Gastrocnemius medialis (tissue), 4 donors: ENCODE measurements around the gene SH3RF1. TPM values are rescaled to one million over a fixed set of nuclear protein-coding genes. Genes with fewer than 3 reads are reported as not detected.

Source experiments
- ATAC-seq, 2 donors: fragments of 150-250 bp; one replicate each; pipeline ENCODE4 v1.9.1; 2016
- DNase-seq, 2 donors: peaks; one replicate each; pipeline ENCODE4 v3.0.0-alpha.2; 2019
- H3K27ac ChIP-seq, 4 donors: fragments of 200-600 bp; sonication (generic); 1 replicate in 1 of 4; 2 replicates in 3 of 4; pipeline ENCODE4 v1.5.1; 2016 to 2018; ENCODE audit warnings: mild to moderate bottlenecking in 2 of 4, moderate library complexity in 1 of 4
- H3K27me3 ChIP-seq, 3 donors: fragments of 200-600 bp; sonication (generic) in 2 of 3; 1 replicate in 1 of 3; 2 replicates in 2 of 3; pipeline versions ENCODE4 v1.5.1 to v1.6.0; 2016 to 2019; ENCODE audit warnings: mild to moderate bottlenecking in 1 of 3, moderate library complexity in 1 of 3
- H3K36me3 ChIP-seq, 2 donors: fragments of 200-600 bp; sonication (generic) in 1 of 2; one replicate each; pipeline ENCODE4 v1.5.1; 2017 to 2018
- H3K4me1 ChIP-seq, 2 donors: fragments of 200-600 bp; sonication (generic) in 1 of 2; one replicate each; pipeline ENCODE4 v1.5.1; 2016 to 2017; ENCODE audit warnings: mild to moderate bottlenecking in 2 of 2
- H3K4me3 ChIP-seq, 4 donors: fragments of 200-600 bp; sonication (generic) in 3 of 4; 1 replicate in 1 of 4; 2 replicates in 3 of 4; pipeline ENCODE4 v1.5.1; 2016 to 2019; ENCODE audit warnings: mild to moderate bottlenecking in 2 of 4
- H3K9me3 ChIP-seq, 3 donors: fragments of 200-600 bp; sonication (generic) in 2 of 3; 1 replicate in 1 of 3; 2 replicates in 2 of 3; pipeline ENCODE4 v1.5.1; 2016 to 2019
- CTCF ChIP-seq, 5 experiments: fragments of 450-650 bp in 3 of 5; fragments of 200-600 bp in 2 of 5; sonication (generic) in 2 of 5; IDR thresholded peaks in 4 of 5; conservative IDR thresholded peaks in 1 of 5; 1 replicate in 4 of 5; 2 replicates in 1 of 5; pipeline ENCODE4 v1.5.1; 2016 to 2019; ENCODE audit warnings: antibody characterized with exemption in 5 of 5, mild to moderate bottlenecking in 3 of 5, moderate library complexity in 3 of 5
- POLR2A ChIP-seq, 2 donors: fragments of 450-650 bp; IDR thresholded peaks; one replicate each; pipeline ENCODE4 v1.6.1; 2017; ENCODE audit warnings: antibody characterized with exemption in 2 of 2, mild to moderate bottlenecking in 2 of 2, moderate library complexity in 2 of 2
- in situ Hi-C, 4 donors: fragments of 200-750 bp; cut with MboI; loops; one replicate each; pipeline versions ENCODE4 v1.15.0 to v1.8.0; 2017; ENCODE audit warnings: low sequenced_read_pairs in 4 of 4
- intact Hi-C: fragments of 100-400 bp; cut with DNase I; formaldehyde crosslinking; loops from one replicate; pipeline ENCODE4 v1.15.1; 2023; ENCODE audit warnings: low total_unique reads
- total RNA-seq, 4 donors: library from RNA; depleted of rRNA; stranded (reverse); fragments of >200 nt; gene quantifications; one replicate each; pipeline versions ENCODE4 v1.1.0 to v1.2.3, GENCODE V29; 2016

The SH3RF1 gene
- total RNA-seq, 4 donors from 2014 or later = 12.6 to 27.0 (median 13.4) TPM

GRCh38 chr4:169236873-169237626 lies 33.7 kb downstream of the SH3RF1 start:
- Histone ChIP-seq H3K27ac (peak overlapping the region in 2 of 4 donors; percentile 12 to 48), H3K4me3 (peak overlapping the region in 1 of 4 donors; percentile 5), H3K4me1 (peaks cover 46 to 51% of the 10 kb centered on the region in 2 donors), H3K9me3 (no peaks in the 10 kb centered on the region), H3K36me3 (no peaks in the 10 kb centered on the region), H3K27me3 (no peaks in the 10 kb centered on the region)
- ATAC-seq = peak; percentile 53 to 79
- TF ChIP-seq POLR2A (IDR thresholded peaks at IDR 0.05) = no peak
- no peak for TF ChIP-seq CTCF (IDR thresholded peaks at IDR 0.05 in 4 of 5, conservative IDR thresholded peaks at IDR 0.05 in 1 of 5)
- DNase-seq = peak; percentile 26 to 40
- intact Hi-C loops (loop anchor here (2.0 to 5.0 kb wide), 2 partner anchors 34 to 70 kb away; partner anchors contain the start of gene SH3RF1), in situ Hi-C loops (no loop called here)

GRCh38 chr4:169236078-169236477 lies 34.7 kb downstream of the SH3RF1 start:
- no peaks in the 10 kb centered on the region for H3K27me3 ChIP-seq
- ATAC-seq = no peak
- peaks cover 43 to 51% of the 10 kb centered on the region in 2 donors for H3K4me1 ChIP-seq
- peak overlapping the region in 3 of 4 donors; percentile 35 to 52 (median 48) for H3K27ac ChIP-seq
- H3K9me3 ChIP-seq = no peaks in the 10 kb centered on the region
- in situ Hi-C loops = no loop called here
- intact Hi-C loops = loop anchor here (2.0 to 5.0 kb wide), 2 partner anchors 35 to 71 kb away; partner anchors contain the start of gene SH3RF1
- no peak for TF ChIP-seq POLR2A (IDR thresholded peaks at IDR 0.05)
- no peak for TF ChIP-seq CTCF (IDR thresholded peaks at IDR 0.05 in 4 of 5, conservative IDR thresholded peaks at IDR 0.05 in 1 of 5)
- H3K4me3 ChIP-seq = no peak overlapping the region
- H3K36me3 ChIP-seq = no peaks in the 10 kb centered on the region
- no peak for DNase-seq

- intact Hi-C loops (no loop called here), in situ Hi-C loops (no loop called here)
- H3K9me3 ChIP-seq = no peaks in the 10 kb centered on the region
- TF ChIP-seq CTCF (IDR thresholded peaks at IDR 0.05 in 4 of 5, conservative IDR thresholded peaks at IDR 0.05 in 1 of 5) (no peak), POLR2A (IDR thresholded peaks at IDR 0.05) (no peak)
- H3K4me3 ChIP-seq = no peak overlapping the region
- H3K36me3 ChIP-seq = no peaks in the 10 kb centered on the region
- ATAC-seq = no peak
- DNase-seq = no peak
- H3K27ac ChIP-seq = no peak overlapping the region
- H3K4me1 ChIP-seq = peaks cover 47 to 51% of the 10 kb centered on the region in 2 donors
- H3K27me3 ChIP-seq = no peaks in the 10 kb centered on the region
These were observed 36.5 kb downstream of the SH3RF1 start for GRCh38 chr4:169234137-169234855.

- DNase-seq (no peak), ATAC-seq (no peak)
- in situ Hi-C loops = no loop called here
- Histone ChIP-seq H3K36me3 (no peaks in the 10 kb centered on the region), H3K4me1 (peaks cover 47 to 52% of the 10 kb centered on the region in 2 donors), H3K4me3 (no peak overlapping the region), H3K27ac (no peak overlapping the region), H3K9me3 (no peaks in the 10 kb centered on the region), H3K27me3 (no peaks in the 10 kb centered on the region)
- intact Hi-C loops = no loop called here
- no peak for TF ChIP-seq CTCF (IDR thresholded peaks at IDR 0.05 in 4 of 5, conservative IDR thresholded peaks at IDR 0.05 in 1 of 5)
- no peak for TF ChIP-seq POLR2A (IDR thresholded peaks at IDR 0.05)
These were observed 37.1 kb downstream of the SH3RF1 start for GRCh38 chr4:169233691-169234090.
